HCT116 (cell line): ENCODE data around the gene CCDC30. TPM values are rescaled to one million over a fixed set of nuclear protein-coding genes. Genes with fewer than 3 reads are reported as not detected.

ENCODE experiments used
- ATAC-seq: fragments of 200-7000 bp; cut with Tn5 transposase; 2 replicates; pipeline ENCODE4 v1.9.1; 2020; ENCODE audit warnings: mild to moderate bottlenecking, moderate library complexity
- BruUV-seq: library from RNA; stranded (reverse); fragments of 400-500 nt; replicated peaks from 2 replicates; lab custom pipeline; 2021; lab: Mats Ljungman, UMichigan
- CTCF ChIA-PET: fragments of 300-600 bp; sonication (Branson Sonifier 250); formaldehyde crosslinking; loops from one replicate; lab custom pipeline; 2021; ENCODE audit warnings: antibody characterized with exemption; lab: Charles Lee
- POLR2A ChIA-PET: fragments of 300-600, 350-600 bp; sonication (Branson Sonifier 250); formaldehyde crosslinking; loops from one replicate; lab custom pipeline; 2021; ENCODE audit warnings: antibody characterized with exemption; lab: Charles Lee
- RAD21 ChIA-PET, 2 experiments: fragments of 300-600 bp; sonication (Branson Sonifier 250); formaldehyde crosslinking; loops; one replicate each; lab custom pipeline; 2023; ENCODE audit warnings: low total read pairs in 2 of 2; ENCODE audit not compliant: uncharacterized antibody in 2 of 2, unreplicated experiment in 2 of 2, low non-redundant PET in 1 of 2; lab: Charles Lee
- DNase-seq: peaks from one replicate; pipeline ENCODE4 v3.0.0-alpha.2; 2010; ENCODE audit warnings: low read depth, low spot score
- H2AFZ ChIP-seq: fragments of 200-600 bp; shearing (Covaris generic), sonication (generic); 2 replicates; pipeline ENCODE4 v1.6.1; 2017; ENCODE audit warnings: low read depth, mixed run types, mixed read lengths, antibody characterized with exemption, low read length; ENCODE audit not compliant: poor library complexity, severe bottlenecking
- H3K27ac ChIP-seq: 2 replicates; pipeline ENCODE4 v1.5.1; 2012; ENCODE audit warnings: low read depth, low read length
- H3K27me3 ChIP-seq: fragments of 200-600 bp; sonication (generic); 2 replicates; pipeline ENCODE4 v1.6.1; 2016; ENCODE audit warnings: mixed run types, low read length, mixed read lengths; ENCODE audit not compliant: insufficient read depth
- H3K36me3 ChIP-seq, 2 experiments: fragments of 200-500 bp in 1 of 2; fragments of 200-600 bp in 1 of 2; sonication (Bioruptor generic) in 1 of 2; sonication (generic) in 1 of 2; 2 replicates each; pipeline versions ENCODE4 v1.5.1 to v1.6.1; 2014 to 2016; ENCODE audit warnings: low read length in 2 of 2, inconsistent platforms in 1 of 2, mixed read lengths in 1 of 2, mixed run types in 1 of 2; ENCODE audit not compliant: insufficient read depth in 2 of 2, control insufficient read depth in 1 of 2
- H3K4me1 ChIP-seq, 2 experiments: fragments of 200-600 bp in 1 of 2; sonication (generic) in 1 of 2; 2 replicates each; pipeline versions ENCODE4 v1.5.1 to v1.6.1; 2012 to 2017; ENCODE audit warnings: low read length in 2 of 2, inconsistent platforms in 1 of 2, mild to moderate bottlenecking in 1 of 2, mixed read lengths in 1 of 2, mixed run types in 1 of 2, moderate library complexity in 1 of 2; ENCODE audit not compliant: insufficient read depth in 2 of 2, control insufficient read depth in 1 of 2
- H3K4me2 ChIP-seq: fragments of 200-600 bp; sonication (generic); 2 replicates; pipeline ENCODE4 v1.6.1; 2017; ENCODE audit warnings: mixed run types, low read length, mixed read lengths
- H3K4me3 ChIP-seq, 2 experiments: fragments of 200-600 bp in 1 of 2; sonication (generic) in 1 of 2; replicated peaks in 1 of 2; 2 replicates each; pipeline ENCODE4 v1.5.1; 2011 to 2016; ENCODE audit warnings: low read length in 2 of 2, control low read depth in 1 of 2, low read depth in 1 of 2, mild to moderate bottlenecking in 1 of 2, mixed read lengths in 1 of 2, mixed run types in 1 of 2
- H3K79me2 ChIP-seq: fragments of 200-600 bp; sonication (generic); 2 replicates; pipeline ENCODE4 v1.6.1; 2017; ENCODE audit warnings: mild to moderate bottlenecking, mixed run types, low read length, moderate library complexity, mixed read lengths; ENCODE audit not compliant: insufficient read depth
- H3K9ac ChIP-seq: fragments of 200-600 bp; sonication (generic); 2 replicates; pipeline ENCODE4 v1.6.1; 2016; ENCODE audit warnings: low read length, mixed read lengths
- H3K9me2 ChIP-seq: fragments of 200-600 bp; sonication (generic), shearing (Covaris generic); 2 replicates; pipeline ENCODE4 v1.6.1; 2017; ENCODE audit warnings: mixed run types, mild to moderate bottlenecking, moderate library complexity; ENCODE audit not compliant: insufficient read depth
- H3K9me3 ChIP-seq, 2 experiments: fragments of 200-500 bp in 1 of 2; fragments of 200-600 bp in 1 of 2; sonication (Bioruptor generic) in 1 of 2; sonication (generic) in 1 of 2; 2 replicates each; pipeline ENCODE4 v1.6.1; 2014 to 2017; ENCODE audit warnings: low read length in 2 of 2, mixed read lengths in 2 of 2, inconsistent platforms in 1 of 2, low read depth in 1 of 2, mild to moderate bottlenecking in 1 of 2, mixed run types in 1 of 2, moderate library complexity in 1 of 2; ENCODE audit not compliant: control insufficient read depth in 1 of 2, insufficient read depth in 1 of 2
- H4K20me1 ChIP-seq: fragments of 200-600 bp; sonication (generic), shearing (Covaris generic); 2 replicates; pipeline ENCODE4 v1.6.1; 2017; ENCODE audit warnings: mixed run types, mild to moderate bottlenecking, moderate library complexity; ENCODE audit not compliant: insufficient read depth
- CBX3 ChIP-seq: IDR thresholded peaks from 2 replicates; pipeline ENCODE4 v1.6.1; 2012; ENCODE audit warnings: low read depth
- EZH2 ChIP-seq: fragments of 200-600 bp; sonication (generic); IDR thresholded peaks from 2 replicates; pipeline ENCODE4 v1.6.1; 2017; ENCODE audit warnings: antibody characterized with exemption, mixed run types
- FOSL1 ChIP-seq: IDR thresholded peaks from 2 replicates; pipeline ENCODE4 v1.6.1; 2012; ENCODE audit warnings: low read depth
- SIN3A ChIP-seq: IDR thresholded peaks from 2 replicates; pipeline ENCODE4 v1.6.1; 2012; ENCODE audit warnings: low read depth
- intact Hi-C: fragments of 100-400 bp; cut with micrococcal nuclease; formaldehyde crosslinking; loops from 2 replicates; pipeline ENCODE4 v1.10.0; 2022
- total RNA-seq: library from RNA; stranded (reverse); gene quantifications from one replicate; pipeline ENCODE4 v1.2.1, GENCODE V29; 2021; ENCODE audit not compliant: unreplicated experiment
- TF ChIP-seq, protein P1 (sequence below): IDR thresholded peaks from 2 replicates; pipeline ENCODE4 v1.6.1; 2011; ENCODE audit warnings: mild to moderate bottlenecking, low read length, moderate library complexity; ENCODE audit not compliant: insufficient replicate concordance; ENCODE audit errors: extremely low read depth
- TF ChIP-seq, protein P2 (sequence below), 3 experiments: fragments of 200-600 bp in 1 of 3; sonication (generic) in 1 of 3; IDR thresholded peaks in 2 of 3; conservative IDR thresholded peaks in 1 of 3; 2 replicates each; pipeline ENCODE4 v1.5.1; 2012 to 2017; ENCODE audit warnings: low read depth in 2 of 3, low read length in 2 of 3, antibody characterized with exemption in 1 of 3, borderline replicate concordance in 1 of 3, control low read depth in 1 of 3, mild to moderate bottlenecking in 1 of 3, mixed read lengths in 1 of 3, mixed run types in 1 of 3, moderate library complexity in 1 of 3; ENCODE audit not compliant: insufficient read depth in 1 of 3

The CCDC30 gene
- total RNA-seq, 1 experiment from 2014 or later = 2.0 TPM

- Histone ChIP-seq H3K36me3 (no peaks in the 10 kb centered on the region), H3K9me3 (peaks cover 13 to 21% of the 10 kb centered on the region in 2 experiments; a peak in 3 of 4 replicates), H4K20me1 (no peaks in the 10 kb centered on the region), H3K9me2 (no peaks in the 10 kb centered on the region), H3K9ac (no peak overlapping the region), H3K4me3 (no peak overlapping the region), H3K4me2 (no peak overlapping the region), H3K27me3 (no peaks in the 10 kb centered on the region), H2AFZ (no peak overlapping the region)
- BruUV-seq = no TSS peak
- POLR2A ChIA-PET = no interaction called here
- intact Hi-C loops = loop anchor here (2.0 kb wide), 1 partner anchor 25 kb away; no protein-coding TSS in a partner anchor
- ATAC-seq (no peak), DNase-seq (no peak)
- TF ChIP-seq, protein P1, sequence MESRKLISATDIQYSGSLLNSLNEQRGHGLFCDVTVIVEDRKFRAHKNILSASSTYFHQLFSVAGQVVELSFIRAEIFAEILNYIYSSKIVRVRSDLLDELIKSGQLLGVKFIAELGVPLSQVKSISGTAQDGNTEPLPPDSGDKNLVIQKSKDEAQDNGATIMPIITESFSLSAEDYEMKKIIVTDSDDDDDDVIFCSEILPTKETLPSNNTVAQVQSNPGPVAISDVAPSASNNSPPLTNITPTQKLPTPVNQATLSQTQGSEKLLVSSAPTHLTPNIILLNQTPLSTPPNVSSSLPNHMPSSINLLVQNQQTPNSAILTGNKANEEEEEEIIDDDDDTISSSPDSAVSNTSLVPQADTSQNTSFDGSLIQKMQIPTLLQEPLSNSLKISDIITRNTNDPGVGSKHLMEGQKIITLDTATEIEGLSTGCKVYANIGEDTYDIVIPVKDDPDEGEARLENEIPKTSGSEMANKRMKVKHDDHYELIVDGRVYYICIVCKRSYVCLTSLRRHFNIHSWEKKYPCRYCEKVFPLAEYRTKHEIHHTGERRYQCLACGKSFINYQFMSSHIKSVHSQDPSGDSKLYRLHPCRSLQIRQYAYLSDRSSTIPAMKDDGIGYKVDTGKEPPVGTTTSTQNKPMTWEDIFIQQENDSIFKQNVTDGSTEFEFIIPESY = no peak
- TF ChIP-seq CBX3 = peak; percentile 70; the same call in 1 of the 2 replicates
- TF ChIP-seq SIN3A = no peak
- no peak for TF ChIP-seq FOSL1
- TF ChIP-seq, protein P2, sequence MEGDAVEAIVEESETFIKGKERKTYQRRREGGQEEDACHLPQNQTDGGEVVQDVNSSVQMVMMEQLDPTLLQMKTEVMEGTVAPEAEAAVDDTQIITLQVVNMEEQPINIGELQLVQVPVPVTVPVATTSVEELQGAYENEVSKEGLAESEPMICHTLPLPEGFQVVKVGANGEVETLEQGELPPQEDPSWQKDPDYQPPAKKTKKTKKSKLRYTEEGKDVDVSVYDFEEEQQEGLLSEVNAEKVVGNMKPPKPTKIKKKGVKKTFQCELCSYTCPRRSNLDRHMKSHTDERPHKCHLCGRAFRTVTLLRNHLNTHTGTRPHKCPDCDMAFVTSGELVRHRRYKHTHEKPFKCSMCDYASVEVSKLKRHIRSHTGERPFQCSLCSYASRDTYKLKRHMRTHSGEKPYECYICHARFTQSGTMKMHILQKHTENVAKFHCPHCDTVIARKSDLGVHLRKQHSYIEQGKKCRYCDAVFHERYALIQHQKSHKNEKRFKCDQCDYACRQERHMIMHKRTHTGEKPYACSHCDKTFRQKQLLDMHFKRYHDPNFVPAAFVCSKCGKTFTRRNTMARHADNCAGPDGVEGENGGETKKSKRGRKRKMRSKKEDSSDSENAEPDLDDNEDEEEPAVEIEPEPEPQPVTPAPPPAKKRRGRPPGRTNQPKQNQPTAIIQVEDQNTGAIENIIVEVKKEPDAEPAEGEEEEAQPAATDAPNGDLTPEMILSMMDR (IDR thresholded peaks at IDR 0.05 in 2 of 3, conservative IDR thresholded peaks at IDR 0.05 in 1 of 3; ENCODE audit: borderline replicate concordance in 1 of 3, insufficient read depth in 1 of 3, low read depth in 2 of 3, low read length in 2 of 3) = no peak
- no peak for TF ChIP-seq EZH2
- TF ChIP-seq, all 23 proteins: peak for 1
- RAD21 ChIA-PET = no interaction called here
- no peaks in the 10 kb centered on the region for H3K4me1 ChIP-seq
- CTCF ChIA-PET = no interaction called here
- H3K27ac ChIP-seq = no peak overlapping the region
- H3K79me2 ChIP-seq = no peaks in the 10 kb centered on the region
These were observed 124.7 kb downstream of the CCDC30 start for GRCh38 chr1:42587753-42588152.
